ENCODE results near the gene TREH.

Gene TREH

GRCh38 chr11:118634431-118635236 is 44.8 kb downstream of the TREH start:
- peak; percentile 65 for ATAC-seq
- Mint-ChIP-seq H3K27me3 (no peaks in the 10 kb centered on the region), H3K4me3 (peak overlapping the region; percentile 3 to 23), H3K4me1 (peaks cover 12% of the 10 kb centered on the region), H3K9me3 (no peaks in the 10 kb centered on the region), H3K27ac (peak overlapping the region in 1 of 2 donors; percentile 16)
- no peak for DNase-seq

DNA sequence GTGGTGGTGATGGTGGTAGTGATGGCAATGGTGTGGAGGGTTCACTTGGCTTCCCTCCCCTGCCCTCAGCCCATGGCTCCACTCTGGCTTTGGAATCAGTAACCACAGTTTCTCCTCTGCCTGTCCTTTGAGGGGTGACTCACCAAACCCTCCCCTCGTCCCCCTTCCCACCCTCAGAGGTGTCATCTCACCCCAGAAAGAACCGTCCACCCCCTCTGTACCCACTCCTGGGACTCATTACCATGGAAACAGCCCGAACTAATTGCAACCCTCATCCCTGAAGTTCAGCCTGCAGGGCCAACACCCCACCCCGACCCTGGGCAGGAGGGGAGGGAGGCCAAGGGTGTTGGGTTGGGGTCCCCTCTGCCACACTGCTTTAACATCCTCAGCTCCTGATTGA is 45.5 kb downstream of the TREH start:
- peaks cover 12% of the 10 kb centered on the region for H3K4me1 Mint-ChIP-seq
- no peaks in the 10 kb centered on the region for H3K9me3 Mint-ChIP-seq
- no peaks in the 10 kb centered on the region for H3K27me3 Mint-ChIP-seq
- no peak for ATAC-seq
- no peak overlapping the region for H3K4me3 Mint-ChIP-seq
- no peak for DNase-seq
- no peak overlapping the region for H3K27ac Mint-ChIP-seq

- Mint-ChIP-seq H3K4me3 (no peak overlapping the region), H3K27ac (peak overlapping the region in 1 of 2 donors; percentile 20), H3K27me3 (no peaks in the 10 kb centered on the region), H3K9me3 (no peaks in the 10 kb centered on the region), H3K4me1 (peaks cover 12% of the 10 kb centered on the region)
- ATAC-seq: no peak
- no peak for DNase-seq
Observed at GRCh38 chr11:118633319-118633690, 46.1 kb downstream of the TREH start.

DNA sequence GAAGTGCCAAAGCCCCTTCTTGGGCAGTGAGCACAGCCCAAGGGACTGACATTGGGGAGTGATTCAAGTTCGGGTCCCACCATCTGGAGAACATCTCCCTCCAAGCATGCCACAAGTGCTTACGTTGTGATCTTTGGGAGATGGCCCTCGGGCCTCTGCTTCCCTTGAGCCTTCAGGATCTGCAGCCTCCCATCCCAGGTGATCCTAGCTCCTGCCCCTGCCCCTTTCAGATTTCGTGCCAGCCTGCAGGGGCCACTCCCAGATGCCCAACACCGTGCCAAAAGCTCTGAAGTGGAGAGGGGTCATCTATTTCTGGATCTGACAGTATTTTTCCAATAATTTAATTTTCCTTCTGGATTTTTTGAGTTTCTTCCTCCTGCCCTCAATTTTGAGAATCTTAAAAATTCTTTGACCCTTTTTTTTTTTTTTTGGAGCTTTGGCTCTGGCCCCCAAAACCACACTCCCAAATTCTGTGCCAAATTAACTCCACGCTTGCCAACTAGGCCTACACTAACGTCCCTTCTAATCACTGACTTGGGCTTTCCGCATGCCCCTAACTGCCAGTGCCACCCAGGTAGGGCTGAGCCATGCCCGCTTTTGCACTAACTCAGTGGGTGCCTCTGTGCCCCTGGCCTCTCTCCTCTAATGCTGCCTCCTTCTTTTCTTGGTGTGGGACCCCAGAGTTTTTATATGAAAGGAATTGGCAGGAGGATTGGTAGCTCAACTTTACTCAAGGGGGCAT is 46.7 kb downstream of the TREH start:
- Mint-ChIP-seq H3K9me3 (no peaks in the 10 kb centered on the region), H3K27ac (peak overlapping the region in 1 of 2 donors; percentile 36), H3K4me1 (peaks cover 12% of the 10 kb centered on the region), H3K27me3 (no peaks in the 10 kb centered on the region), H3K4me3 (no peak overlapping the region)
- no peak for ATAC-seq
- DNase-seq: no peak

DNA sequence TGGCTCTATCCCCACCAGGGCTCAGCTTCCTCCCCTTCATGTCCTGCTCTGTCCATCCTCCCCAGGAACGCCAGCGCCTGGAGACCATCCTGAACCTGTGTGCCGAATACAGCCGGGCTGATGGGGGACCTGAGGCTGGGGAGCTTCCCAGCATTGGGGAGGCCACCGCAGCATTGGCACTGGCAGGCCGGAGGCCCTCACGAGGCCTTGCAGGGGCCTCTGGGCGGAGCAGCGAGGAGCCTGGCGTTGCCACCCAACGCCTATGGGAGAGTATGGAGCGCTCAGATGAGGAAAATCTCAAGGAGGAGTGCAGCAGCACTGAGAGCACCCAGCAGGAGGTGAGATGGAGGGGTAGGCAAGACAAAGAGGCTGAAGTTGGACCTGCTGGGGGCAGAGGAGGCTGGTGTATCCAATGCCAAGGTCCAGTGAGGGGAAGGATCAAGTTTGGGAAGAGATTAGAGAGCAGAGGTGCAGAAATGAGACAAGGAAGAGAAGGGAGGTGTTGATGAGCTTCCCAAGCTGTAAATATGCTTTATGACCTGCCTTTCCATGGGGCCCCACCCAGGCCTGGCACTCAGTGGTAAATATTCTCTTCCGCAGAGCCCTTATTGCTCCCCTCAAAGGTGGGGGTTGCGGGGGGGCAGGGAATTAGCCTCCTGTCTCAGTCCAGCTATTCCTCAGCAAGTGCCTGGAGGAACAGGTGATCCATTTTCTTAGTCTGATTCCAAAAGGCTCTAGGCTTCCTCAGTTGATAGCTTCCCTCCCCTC is 48.1 kb downstream of the TREH start:
- no peak for DNase-seq
- Mint-ChIP-seq H3K27me3 (no peaks in the 10 kb centered on the region), H3K4me1 (peaks cover 12% of the 10 kb centered on the region), H3K9me3 (no peaks in the 10 kb centered on the region), H3K4me3 (no peak overlapping the region), H3K27ac (no peak overlapping the region)
- no peak for ATAC-seq

- no peak overlapping the region for H3K4me3 Mint-ChIP-seq
- no peaks in the 10 kb centered on the region for H3K27me3 Mint-ChIP-seq
- peak overlapping the region in 1 of 2 donors; percentile 23 for H3K27ac Mint-ChIP-seq
- ATAC-seq (no peak), DNase-seq (no peak)
- H3K9me3 Mint-ChIP-seq: no peaks in the 10 kb centered on the region
- H3K4me1 Mint-ChIP-seq: peaks cover 12% of the 10 kb centered on the region
Observed at GRCh38 chr11:118629761-118630661, 49.4 kb downstream of the TREH start.

DNA sequence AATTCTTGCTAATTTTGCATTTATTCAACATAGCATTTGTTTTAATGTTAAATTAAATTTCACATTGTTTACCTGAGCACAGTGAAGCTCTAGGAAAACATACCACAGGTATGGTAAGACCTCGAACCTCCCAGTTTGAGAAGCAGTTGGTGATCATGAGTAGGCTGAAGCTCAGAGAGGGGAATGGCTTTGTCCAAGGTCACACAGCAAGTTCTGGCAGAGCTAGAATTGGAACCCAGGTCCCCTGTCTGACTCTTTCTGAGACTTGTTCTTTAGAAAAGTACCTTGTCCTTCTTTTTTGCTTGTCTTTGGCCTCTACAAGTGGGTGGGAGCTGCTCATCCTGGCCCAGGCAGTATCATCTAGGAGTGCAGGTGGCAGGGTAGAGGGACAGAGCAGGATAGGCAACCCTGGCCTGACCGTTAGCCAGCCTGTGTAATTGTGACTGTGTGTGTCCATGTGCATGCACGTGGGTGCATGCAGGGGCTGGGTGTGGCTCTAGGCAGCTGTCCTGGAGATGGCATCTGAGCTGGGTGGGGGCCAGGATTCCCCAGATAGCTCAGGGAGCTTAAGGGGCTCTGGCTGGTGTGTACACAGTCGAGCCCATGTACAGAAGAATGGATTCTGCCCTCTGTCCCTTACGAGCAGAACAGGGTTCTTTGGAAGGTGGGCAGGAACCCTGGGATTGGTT is 50.4 kb downstream of the TREH start:
- Mint-ChIP-seq H3K4me3 (no peak overlapping the region), H3K9me3 (no peaks in the 10 kb centered on the region), H3K4me1 (peaks cover 7% of the 10 kb centered on the region), H3K27ac (peak overlapping the region in 1 of 2 donors; percentile 49), H3K27me3 (no peaks in the 10 kb centered on the region)
- DNase-seq (no peak), ATAC-seq (no peak)

DNA sequence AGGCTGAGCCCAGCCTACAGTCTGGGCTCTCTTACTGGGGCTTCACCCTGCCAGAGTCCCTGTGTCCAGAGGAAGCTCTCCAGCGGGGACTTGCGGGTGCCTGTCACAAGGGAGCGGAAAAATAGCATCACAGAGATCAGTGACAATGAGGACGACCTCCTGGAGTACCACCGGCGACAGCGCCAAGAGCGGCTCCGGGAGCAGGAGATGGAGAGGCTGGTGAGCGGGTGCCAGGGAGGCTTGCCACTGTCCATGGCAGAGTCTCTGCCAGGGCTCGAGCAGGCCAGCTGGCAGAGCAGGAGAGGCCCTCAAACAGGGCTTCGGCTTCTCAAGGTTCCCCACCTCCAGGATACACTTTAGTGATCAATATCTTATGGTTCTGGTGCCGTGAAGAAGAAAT is 51.0 kb downstream of the TREH start:
- no peak for ATAC-seq
- DNase-seq: no peak
- H3K27ac Mint-ChIP-seq: no peak overlapping the region
- no peaks in the 10 kb centered on the region for H3K27me3 Mint-ChIP-seq
- no peak overlapping the region for H3K4me3 Mint-ChIP-seq
- H3K9me3 Mint-ChIP-seq: no peaks in the 10 kb centered on the region
- H3K4me1 Mint-ChIP-seq: peaks cover 5% of the 10 kb centered on the region

DNA sequence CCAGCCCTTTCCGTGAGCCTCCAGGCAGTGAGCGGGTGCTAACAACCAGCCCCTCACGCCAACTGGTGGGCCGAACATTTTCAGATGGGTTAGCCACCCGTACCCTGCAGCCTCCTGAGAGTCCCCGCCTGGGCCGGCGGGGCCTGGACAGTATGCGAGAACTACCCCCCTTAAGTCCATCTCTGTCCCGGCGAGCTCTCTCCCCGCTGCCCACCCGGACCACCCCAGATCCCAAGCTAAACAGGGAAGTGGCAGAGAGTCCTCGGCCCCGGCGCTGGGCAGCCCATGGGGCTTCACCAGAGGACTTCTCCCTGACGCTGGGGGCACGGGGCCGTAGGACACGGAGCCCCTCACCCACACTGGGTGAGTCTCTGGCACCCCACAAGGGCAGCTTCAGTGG is 51.4 kb downstream of the TREH start:
- peaks cover 5% of the 10 kb centered on the region for H3K4me1 Mint-ChIP-seq
- no peak overlapping the region for H3K4me3 Mint-ChIP-seq
- H3K27ac Mint-ChIP-seq: no peak overlapping the region
- ATAC-seq: no peak
- DNase-seq: no peak
- no peaks in the 10 kb centered on the region for H3K9me3 Mint-ChIP-seq
- no peaks in the 10 kb centered on the region for H3K27me3 Mint-ChIP-seq

DNA sequence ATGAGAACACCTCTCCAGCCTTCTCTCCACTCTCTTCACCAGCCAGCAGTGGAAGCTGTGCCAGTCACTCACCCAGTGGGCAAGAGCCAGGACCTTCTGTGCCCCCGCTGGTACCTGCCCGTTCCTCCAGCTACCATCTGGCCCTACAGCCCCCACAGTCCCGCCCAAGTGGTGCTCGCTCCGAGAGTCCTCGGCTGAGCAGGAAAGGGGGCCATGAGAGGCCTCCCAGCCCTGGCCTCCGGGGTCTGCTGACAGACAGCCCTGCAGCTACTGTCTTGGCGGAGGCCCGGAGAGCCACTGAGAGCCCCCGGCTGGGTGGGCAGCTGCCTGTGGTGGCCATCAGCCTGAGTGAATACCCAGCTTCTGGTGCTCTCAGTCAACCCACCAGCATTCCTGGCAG is 51.9 kb downstream of the TREH start:
- no peak overlapping the region for H3K27ac Mint-ChIP-seq
- H3K4me3 Mint-ChIP-seq: no peak overlapping the region
- no peaks in the 10 kb centered on the region for H3K27me3 Mint-ChIP-seq
- no peak for ATAC-seq
- peaks cover 5% of the 10 kb centered on the region for H3K4me1 Mint-ChIP-seq
- no peaks in the 10 kb centered on the region for H3K9me3 Mint-ChIP-seq
- no peak for DNase-seq

- Mint-ChIP-seq H3K4me3 (no peak overlapping the region), H3K4me1 (peaks cover 6% of the 10 kb centered on the region), H3K27me3 (peaks cover 10% of the 10 kb centered on the region), H3K9me3 (no peaks in the 10 kb centered on the region), H3K27ac (peak overlapping the region in 1 of 2 donors; percentile 64)
- no peak for ATAC-seq
- no peak for DNase-seq
Observed at GRCh38 chr11:118625976-118626375, 53.5 kb downstream of the TREH start.

GRCh38 chr11:118625036-118625690 is 54.3 kb downstream of the TREH start:
- DNase-seq (no peak), ATAC-seq (no peak)
- no peak overlapping the region for H3K27ac Mint-ChIP-seq
- no peak overlapping the region for H3K4me3 Mint-ChIP-seq
- H3K9me3 Mint-ChIP-seq: no peaks in the 10 kb centered on the region
- H3K4me1 Mint-ChIP-seq: peaks cover 10% of the 10 kb centered on the region
- peaks cover 17% of the 10 kb centered on the region for H3K27me3 Mint-ChIP-seq

DNA sequence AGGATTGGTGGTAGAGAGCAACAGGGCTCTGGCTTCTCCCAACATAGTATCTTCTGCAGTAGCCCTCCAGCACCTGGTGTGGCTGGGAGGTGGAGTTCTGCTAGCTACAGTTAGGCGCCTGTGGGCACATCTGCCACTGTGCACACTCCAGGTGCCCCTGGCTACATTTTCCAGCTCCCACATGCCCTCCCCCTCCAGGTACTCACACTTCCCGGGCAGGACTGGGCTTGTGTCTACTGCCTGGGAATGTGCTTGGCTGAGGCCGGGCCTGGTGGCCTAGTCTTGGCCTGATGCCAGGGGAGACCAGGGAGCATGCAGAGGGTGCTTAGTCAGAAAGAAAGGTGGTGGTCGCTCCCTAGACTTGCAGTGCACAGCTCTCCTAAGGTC is 56.2 kb downstream of the TREH start:
- no peak overlapping the region for H3K4me3 Mint-ChIP-seq
- no peak overlapping the region for H3K27ac Mint-ChIP-seq
- peaks cover 27% of the 10 kb centered on the region for H3K27me3 Mint-ChIP-seq
- ATAC-seq (no peak), DNase-seq (no peak)
- H3K9me3 Mint-ChIP-seq: no peaks in the 10 kb centered on the region
- H3K4me1 Mint-ChIP-seq: peaks cover 18% of the 10 kb centered on the region

Data from stimulated activated naive CD8-positive, alpha-beta T cell treated with anti-CD3 and anti-CD28 coated beads, Interleukin-15, amount 100 ng/mL, for 72 hours (primary cell).